ENCODE data around the gene AQR.
"Not testable (repeated sequence)": the region's sequence is repeated elsewhere in the genome, so short reads cannot be mapped to it uniquely, and the experiment has no call there.

The AQR gene

GRCh38 chr15:34861214-34861613 is 108.3 kb downstream of the AQR start:
- DNase-seq = no peak

- no peak for DNase-seq
Measured at GRCh38 chr15:34855893-34856292, 113.6 kb downstream of the AQR start.

GRCh38 chr15:34855413-34855812 is 114.1 kb downstream of the AQR start:
- DNase-seq = peak; percentile 11

- DNase-seq = no peak
Measured at GRCh38 chr15:34854232-34854631, 115.3 kb downstream of the AQR start.

GRCh38 chr15:34853001-34853758 is 116.4 kb downstream of the AQR start:
- DNase-seq = no peak

GRCh38 chr15:34851751-34852150 is 117.8 kb downstream of the AQR start:
- DNase-seq = no peak

- no peak for DNase-seq
Measured at GRCh38 chr15:34851007-34851406, 118.5 kb downstream of the AQR start.

GRCh38 chr15:34850121-34850520 is 119.4 kb downstream of the AQR start:
- DNase-seq = no peak

GRCh38 chr15:34849364-34849959 is 120.1 kb downstream of the AQR start:
- no peak for DNase-seq

GRCh38 chr15:34847598-34847997 is 121.9 kb downstream of the AQR start:
- no peak for DNase-seq

- DNase-seq = no peak
Measured at GRCh38 chr15:34841262-34841725, 128.2 kb downstream of the AQR start.

- DNase-seq = no peak
Measured at GRCh38 chr15:34838282-34838681, 131.3 kb downstream of the AQR start.

GRCh38 chr15:34837246-34838016 is 132.1 kb downstream of the AQR start:
- DNase-seq = no peak

GRCh38 chr15:34828145-34828911 is 141.2 kb downstream of the AQR start:
- DNase-seq = no peak

GRCh38 chr15:34821831-34822230 is 147.7 kb downstream of the AQR start:
- DNase-seq = peak; percentile 30

GRCh38 chr15:34820110-34820509 is 149.4 kb downstream of the AQR start:
- DNase-seq = no peak

- DNase-seq = no peak
Measured at GRCh38 chr15:34818526-34818925, 151.0 kb downstream of the AQR start.

GRCh38 chr15:34815836-34816235 is 153.7 kb downstream of the AQR start:
- no peak for DNase-seq

- no peak for DNase-seq
Measured at GRCh38 chr15:34813446-34814190, 155.9 kb downstream of the AQR start.

- DNase-seq = not testable (repeated sequence)
Measured at GRCh38 chr15:34812868-34813365, 156.6 kb downstream of the AQR start.

- no peak for DNase-seq
Measured at GRCh38 chr15:34812369-34812768, 157.2 kb downstream of the AQR start.

Measured in NCI-H2171 (cell line).